Type B pancreatic cell (in vitro differentiated cells): Measurements from ENCODE around the gene MED27. TPM values are rescaled to one million over a fixed set of nuclear protein-coding genes. Genes with fewer than 3 reads are reported as not detected.

ENCODE experiments used
- DNase-seq: peaks from one replicate; pipeline ENCODE4 v3.0.0; 2021; ENCODE audit warnings: mixed read lengths; ENCODE audit not compliant: unreplicated experiment; ENCODE audit errors: extremely low spot score
- H3K27ac Mint-ChIP-seq: 2 replicates; pipeline ENCODE4 v1.8.0; 2021; ENCODE audit warnings: mild to moderate bottlenecking, mixed read lengths
- H3K27me3 Mint-ChIP-seq: 2 replicates; pipeline ENCODE4 v1.8.0; 2021; ENCODE audit warnings: mixed read lengths
- H3K36me3 Mint-ChIP-seq: 2 replicates; pipeline ENCODE4 v1.8.0; 2021; ENCODE audit warnings: mixed read lengths
- H3K4me1 Mint-ChIP-seq: one replicate; pipeline ENCODE4 v1.8.0; 2021; ENCODE audit warnings: mixed read lengths; ENCODE audit not compliant: unreplicated experiment
- H3K4me3 Mint-ChIP-seq: 2 replicates; pipeline ENCODE4 v1.8.0; 2021; ENCODE audit warnings: mild to moderate bottlenecking, mixed read lengths
- H3K9me3 Mint-ChIP-seq: 2 replicates; pipeline ENCODE4 v1.8.0; 2021; ENCODE audit warnings: mixed read lengths
- total RNA-seq: library from RNA; stranded (reverse); gene quantifications from 2 replicates; pipeline ENCODE4 v1.2.1, GENCODE V29; 2021; ENCODE audit warnings: low replicate concordance
- TF ChIP-seq, protein P1 (sequence below): fragments of 200-600 bp; sonication (generic); conservative IDR thresholded peaks from 2 replicates; pipeline ENCODE4 v1.5.0; 2021; ENCODE audit warnings: antibody characterized with exemption, mild to moderate bottlenecking

MED27 gene
- total RNA-seq, 1 donor from 2014 or later: 21.7 TPM

DNA sequence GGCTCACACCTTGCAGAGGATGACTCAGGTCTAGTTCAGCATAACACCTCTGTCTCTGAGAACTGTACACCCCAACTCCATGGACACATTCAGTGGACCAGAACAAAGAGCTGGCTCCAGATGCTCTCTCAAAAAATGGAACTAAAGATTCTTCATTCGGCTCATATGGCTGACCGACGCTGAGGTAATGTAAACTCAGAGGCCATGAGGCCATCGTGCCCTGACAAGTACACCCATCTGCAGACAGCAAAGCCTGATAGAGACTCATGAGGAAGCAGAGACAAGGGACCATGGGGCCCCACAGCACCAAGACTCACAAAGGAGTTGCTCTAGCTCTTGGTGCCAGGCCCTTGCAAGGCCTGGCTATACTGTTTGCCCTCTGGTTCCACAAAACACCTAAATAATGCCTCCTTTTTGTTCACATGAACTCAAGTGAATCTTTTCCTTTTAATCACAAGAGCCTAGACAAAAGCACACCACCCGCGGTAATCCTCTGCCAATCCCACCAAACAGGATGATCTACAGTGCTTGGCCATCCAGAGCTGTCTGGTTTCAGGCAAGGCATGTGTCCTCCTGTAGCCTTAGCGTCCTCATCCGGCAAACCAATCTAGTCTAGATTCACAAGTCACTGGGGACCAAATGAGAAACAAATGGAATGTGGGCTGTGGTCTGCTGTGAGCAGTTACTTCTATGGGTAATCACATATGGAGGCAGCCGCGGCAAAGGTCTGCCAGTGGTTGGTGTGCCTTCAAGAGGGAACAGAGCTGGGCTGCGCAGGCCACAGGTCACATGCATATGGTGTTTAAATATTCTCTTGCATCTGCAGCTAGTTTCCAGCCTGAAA is 22.7 kb downstream of the MED27 start:
- Mint-ChIP-seq H3K9me3 (peaks cover 7% of the 10 kb centered on the region), H3K27me3 (no peaks in the 10 kb centered on the region), H3K36me3 (peaks cover 13% of the 10 kb centered on the region), H3K4me3 (no peak overlapping the region), H3K4me1 (peaks cover 27% of the 10 kb centered on the region), H3K27ac (peak overlapping the region; percentile 29)
- DNase-seq: no peak
- TF ChIP-seq, protein P1, sequence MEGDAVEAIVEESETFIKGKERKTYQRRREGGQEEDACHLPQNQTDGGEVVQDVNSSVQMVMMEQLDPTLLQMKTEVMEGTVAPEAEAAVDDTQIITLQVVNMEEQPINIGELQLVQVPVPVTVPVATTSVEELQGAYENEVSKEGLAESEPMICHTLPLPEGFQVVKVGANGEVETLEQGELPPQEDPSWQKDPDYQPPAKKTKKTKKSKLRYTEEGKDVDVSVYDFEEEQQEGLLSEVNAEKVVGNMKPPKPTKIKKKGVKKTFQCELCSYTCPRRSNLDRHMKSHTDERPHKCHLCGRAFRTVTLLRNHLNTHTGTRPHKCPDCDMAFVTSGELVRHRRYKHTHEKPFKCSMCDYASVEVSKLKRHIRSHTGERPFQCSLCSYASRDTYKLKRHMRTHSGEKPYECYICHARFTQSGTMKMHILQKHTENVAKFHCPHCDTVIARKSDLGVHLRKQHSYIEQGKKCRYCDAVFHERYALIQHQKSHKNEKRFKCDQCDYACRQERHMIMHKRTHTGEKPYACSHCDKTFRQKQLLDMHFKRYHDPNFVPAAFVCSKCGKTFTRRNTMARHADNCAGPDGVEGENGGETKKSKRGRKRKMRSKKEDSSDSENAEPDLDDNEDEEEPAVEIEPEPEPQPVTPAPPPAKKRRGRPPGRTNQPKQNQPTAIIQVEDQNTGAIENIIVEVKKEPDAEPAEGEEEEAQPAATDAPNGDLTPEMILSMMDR: no peak

DNA sequence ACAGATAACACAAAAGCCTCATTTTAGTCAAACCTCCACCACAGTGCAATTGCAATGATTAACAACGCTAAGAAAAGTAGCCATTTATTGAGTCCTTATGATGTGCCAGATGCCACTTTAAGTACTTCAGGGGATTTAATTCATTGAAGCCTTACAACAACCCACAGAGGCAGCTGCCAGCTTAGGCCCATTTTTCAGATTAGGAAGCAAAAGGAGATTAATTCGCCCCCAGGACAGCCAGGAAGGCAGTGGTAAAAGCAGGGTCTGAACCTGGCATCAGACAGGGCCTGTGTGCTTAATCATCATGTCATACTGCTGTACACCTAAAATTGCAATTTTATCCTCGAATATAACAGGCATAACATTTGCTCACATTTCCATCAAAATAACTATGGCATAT is 23.9 kb downstream of the MED27 start:
- H3K4me1 Mint-ChIP-seq: peaks cover 29% of the 10 kb centered on the region
- H3K27ac Mint-ChIP-seq: no peak overlapping the region
- TF ChIP-seq, protein P1: no peak

DNA sequence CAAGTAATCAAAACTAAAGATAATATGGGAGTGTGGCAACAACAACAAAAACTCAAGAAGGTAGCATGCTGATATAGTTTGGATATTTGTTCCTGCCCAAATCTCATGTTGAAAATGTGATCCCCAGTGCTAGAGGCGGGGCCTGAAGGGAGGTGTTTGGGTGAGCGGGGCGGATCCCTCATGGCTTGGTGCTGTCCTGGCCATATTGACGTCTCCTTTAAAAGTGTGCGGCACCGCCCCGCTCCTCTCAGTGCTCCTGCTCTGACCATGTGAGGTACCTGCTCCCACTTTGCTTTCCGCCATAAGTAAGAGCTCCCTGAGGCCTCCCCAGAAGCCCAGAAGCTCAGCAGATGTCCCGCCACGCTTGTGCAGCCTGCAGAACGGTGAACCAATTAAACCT is 25.6 kb downstream of the MED27 start:
- peaks cover 31% of the 10 kb centered on the region for H3K4me1 Mint-ChIP-seq
- H3K4me3 Mint-ChIP-seq: no peak overlapping the region
- TF ChIP-seq, protein P1: no peak
- peaks cover 7% of the 10 kb centered on the region for H3K9me3 Mint-ChIP-seq
- no peak overlapping the region for H3K27ac Mint-ChIP-seq
- no peak for DNase-seq
- peaks cover 9% of the 10 kb centered on the region for H3K36me3 Mint-ChIP-seq
- no peaks in the 10 kb centered on the region for H3K27me3 Mint-ChIP-seq

More for the DNA sequence above, 23.9 kb downstream of the MED27 start:
- H3K36me3 Mint-ChIP-seq: peaks cover 13% of the 10 kb centered on the region
- DNase-seq: no peak
- no peak overlapping the region for H3K4me3 Mint-ChIP-seq
- H3K27me3 Mint-ChIP-seq: no peaks in the 10 kb centered on the region
- peaks cover 7% of the 10 kb centered on the region for H3K9me3 Mint-ChIP-seq

DNA sequence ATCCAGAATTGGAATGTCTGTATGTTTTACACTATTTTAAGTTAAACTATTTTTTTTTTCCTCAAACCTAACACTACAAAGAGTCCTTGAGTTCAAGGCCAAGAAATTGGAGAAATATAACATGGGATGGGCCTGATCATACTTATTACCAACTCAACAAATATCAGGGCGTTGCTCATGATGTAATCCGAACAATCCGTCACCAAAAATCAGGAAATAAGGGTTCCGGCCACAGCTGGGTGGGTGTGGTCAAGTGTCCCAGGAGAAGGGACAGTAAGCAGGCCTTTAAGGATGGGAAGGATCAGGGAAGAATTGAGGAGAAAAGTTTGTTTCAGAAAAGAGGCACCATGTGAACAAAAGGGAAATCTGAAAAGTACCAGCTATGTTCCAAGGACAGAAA is 29.8 kb downstream of the MED27 start:
- H3K27me3 Mint-ChIP-seq: no peaks in the 10 kb centered on the region
- peaks cover 14% of the 10 kb centered on the region for H3K4me1 Mint-ChIP-seq
- no peaks in the 10 kb centered on the region for H3K36me3 Mint-ChIP-seq
- no peak overlapping the region for H3K27ac Mint-ChIP-seq
- H3K4me3 Mint-ChIP-seq: no peak overlapping the region
- TF ChIP-seq, protein P1: no peak
- no peak for DNase-seq
- no peaks in the 10 kb centered on the region for H3K9me3 Mint-ChIP-seq

DNA sequence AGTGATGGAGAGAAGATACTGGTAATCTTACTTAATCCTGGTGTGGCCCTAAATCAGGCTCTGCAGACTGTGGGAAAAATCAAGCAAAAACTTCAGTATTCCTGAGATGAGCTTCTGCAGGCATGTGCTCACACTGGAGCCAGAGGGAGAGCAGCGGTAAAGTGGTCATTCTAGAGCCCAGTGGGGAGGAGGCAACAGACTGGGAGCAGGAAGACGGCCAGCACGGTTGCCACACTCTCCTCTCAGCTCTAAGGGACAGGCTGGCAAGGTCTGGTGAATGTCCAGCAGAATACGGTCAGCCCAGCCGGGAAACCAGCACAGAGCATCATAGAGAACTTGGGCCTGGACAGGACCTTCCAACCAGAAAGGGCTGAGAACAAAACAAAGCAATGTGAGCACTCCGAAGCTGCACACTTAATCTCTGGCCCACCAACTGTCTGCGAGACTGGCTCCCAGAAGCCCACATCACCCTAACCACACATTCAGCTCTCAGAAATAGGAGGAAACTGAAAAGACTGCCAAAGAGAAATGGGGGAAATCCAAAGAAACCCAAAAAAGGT is 30.3 kb downstream of the MED27 start:
- Mint-ChIP-seq H3K36me3 (no peaks in the 10 kb centered on the region), H3K27me3 (no peaks in the 10 kb centered on the region), H3K27ac (no peak overlapping the region), H3K9me3 (no peaks in the 10 kb centered on the region), H3K4me3 (no peak overlapping the region), H3K4me1 (peaks cover 9% of the 10 kb centered on the region)
- no peak for DNase-seq
- TF ChIP-seq, protein P1: no peak
